Liver (tissue), 9 donors: ENCODE data around the gene SAV1. TPM values are rescaled to one million over a fixed set of nuclear protein-coding genes. Genes with fewer than 3 reads are reported as not detected.

ENCODE experiments used
- DNase-seq: peaks from one replicate; pipeline ENCODE4 v3.0.0-alpha.2; 2017; ENCODE audit warnings: low spot score
- H3K27ac ChIP-seq, 2 donors: one replicate each; pipeline ENCODE4 v1.7.0; 2013; ENCODE audit warnings: inconsistent platforms in 2 of 2, low read length in 2 of 2, control low read depth in 1 of 2, low read depth in 1 of 2, mild to moderate bottlenecking in 1 of 2
- H3K27me3 ChIP-seq, 4 donors: one replicate each; pipeline versions ENCODE4 v1.6.1 to v1.7.0; 2013; ENCODE audit warnings: low read length in 3 of 4, inconsistent platforms in 1 of 4, mild to moderate bottlenecking in 1 of 4, moderate library complexity in 1 of 4; ENCODE audit not compliant: control insufficient read depth in 4 of 4, insufficient read depth in 4 of 4
- H3K36me3 ChIP-seq, 4 donors: one replicate each; pipeline versions ENCODE4 v1.6.1 to v1.7.0; 2013; ENCODE audit warnings: low read length in 3 of 4, mild to moderate bottlenecking in 3 of 4, low read depth in 1 of 4, moderate library complexity in 1 of 4; ENCODE audit not compliant: control insufficient read depth in 4 of 4, insufficient read depth in 3 of 4
- H3K4me1 ChIP-seq, 4 donors: one replicate each; pipeline versions ENCODE4 v1.6.1 to v1.7.0; 2013; ENCODE audit warnings: low read length in 3 of 4, mild to moderate bottlenecking in 3 of 4, moderate library complexity in 1 of 4; ENCODE audit not compliant: control insufficient read depth in 4 of 4, insufficient read depth in 4 of 4
- H3K4me3 ChIP-seq, 3 donors: one replicate each; pipeline versions ENCODE4 v1.6.1 to v1.7.0; 2013; ENCODE audit warnings: low read length in 3 of 3, control low read depth in 1 of 3, low read depth in 1 of 3, mild to moderate bottlenecking in 1 of 3
- H3K9ac ChIP-seq, 2 donors: one replicate each; pipeline ENCODE4 v1.7.0; 2013; ENCODE audit warnings: low read length in 2 of 2, mild to moderate bottlenecking in 2 of 2, moderate library complexity in 2 of 2, control low read depth in 1 of 2, low read depth in 1 of 2
- H3K9me3 ChIP-seq, 4 donors: one replicate each; pipeline versions ENCODE4 v1.6.1 to v1.7.0; 2013; ENCODE audit warnings: low read length in 3 of 4; ENCODE audit not compliant: control insufficient read depth in 4 of 4
- ATF3 ChIP-seq: IDR thresholded peaks from 2 replicates; pipeline ENCODE4 v1.6.1; 2016; ENCODE audit warnings: antibody characterized with exemption
- CTCF ChIP-seq: fragments of 150-350 bp; IDR thresholded peaks from 2 replicates; pipeline ENCODE4 v1.5.1; 2017; ENCODE audit warnings: improper control_type of control experiment, low read depth, low read length; ENCODE audit not compliant: missing input control
- EGR1 ChIP-seq, 2 donors: IDR thresholded peaks; 2 replicates each; pipeline ENCODE4 v1.6.1; 2016 to 2018; ENCODE audit warnings: antibody characterized with exemption in 2 of 2, low read depth in 2 of 2
- FOXA1 ChIP-seq: IDR thresholded peaks from 2 replicates; pipeline ENCODE4 v1.6.1; 2016; ENCODE audit warnings: antibody characterized with exemption
- FOXA2 ChIP-seq: IDR thresholded peaks from 2 replicates; pipeline ENCODE4 v1.6.1; 2016; ENCODE audit warnings: antibody characterized with exemption
- GABPA ChIP-seq, 2 donors: IDR thresholded peaks in 1 of 2; conservative IDR thresholded peaks in 1 of 2; 2 replicates each; pipeline ENCODE4 v1.6.1; 2016; ENCODE audit warnings: antibody characterized with exemption in 2 of 2, mild to moderate bottlenecking in 1 of 2, moderate library complexity in 1 of 2
- HNF4A ChIP-seq, 2 donors: conservative IDR thresholded peaks; 2 replicates each; pipeline ENCODE4 v1.6.1; 2016; ENCODE audit warnings: antibody characterized with exemption in 2 of 2, mild to moderate bottlenecking in 2 of 2
- HNF4G ChIP-seq: IDR thresholded peaks from 2 replicates; pipeline ENCODE4 v1.6.1; 2016; ENCODE audit warnings: antibody characterized with exemption
- JUND ChIP-seq, 2 donors: IDR thresholded peaks; 2 replicates each; pipeline ENCODE4 v1.6.1; 2016; ENCODE audit warnings: antibody characterized with exemption in 2 of 2
- MAX ChIP-seq: IDR thresholded peaks from 2 replicates; pipeline ENCODE4 v1.6.1; 2016; ENCODE audit warnings: antibody characterized with exemption
- NR2F2 ChIP-seq: IDR thresholded peaks from 2 replicates; pipeline ENCODE4 v1.6.1; 2016; ENCODE audit warnings: antibody characterized with exemption
- RAD21 ChIP-seq, 2 donors: IDR thresholded peaks; 2 replicates each; pipeline ENCODE4 v1.6.1; 2016; ENCODE audit warnings: antibody characterized with exemption in 2 of 2, mild to moderate bottlenecking in 2 of 2
- REST ChIP-seq: IDR thresholded peaks from 2 replicates; pipeline ENCODE4 v1.6.1; 2016; ENCODE audit warnings: antibody characterized with exemption, mild to moderate bottlenecking
- RXRA ChIP-seq, 2 donors: IDR thresholded peaks; 2 replicates each; pipeline ENCODE4 v1.6.1; 2017 to 2018; ENCODE audit warnings: antibody characterized with exemption in 2 of 2, mild to moderate bottlenecking in 1 of 2
- SP1 ChIP-seq: IDR thresholded peaks from 2 replicates; pipeline ENCODE4 v1.6.1; 2018; ENCODE audit warnings: antibody characterized with exemption, mild to moderate bottlenecking
- TAF1 ChIP-seq: conservative IDR thresholded peaks from 2 replicates; pipeline ENCODE4 v1.6.1; 2016; ENCODE audit warnings: antibody characterized with exemption, mild to moderate bottlenecking
- YY1 ChIP-seq: IDR thresholded peaks from 2 replicates; pipeline ENCODE4 v1.6.1; 2016; ENCODE audit warnings: antibody characterized with exemption, mild to moderate bottlenecking
- ZBTB33 ChIP-seq: IDR thresholded peaks from 2 replicates; pipeline ENCODE4 v1.6.1; 2016; ENCODE audit warnings: antibody characterized with exemption
- WGBS: extraction: QIAGEN DNeasy Blood & Tissue Kit; methylation state at CpG from one replicate; pipeline ENCODE4 v1.1.7; 2013; 5-methylcytosine and 5-hydroxymethylcytosine counted together
- polyA plus RNA-seq, 2 donors: library from polyadenylated mRNA; stranded (reverse) in 1 of 2; unstranded in 1 of 2; fragments of 200-250 nt in 1 of 2; fragments of >200 nt in 1 of 2; fragmentation: Nextera tagmentation in 1 of 2; extraction: Ambion mirVana in 1 of 2; gene quantifications; one replicate each; pipeline versions ENCODE4 v1.2.1 to v1.2.3, GENCODE V29; 2013 to 2015
- total RNA-seq, 2 donors: library from RNA; depleted of rRNA; stranded (reverse); fragments of >200 nt; gene quantifications; one replicate each; pipeline ENCODE4 v1.2.3, GENCODE V29; 2014
- donor health status: healthy.
- donor health status: healthy.
- donor health status: healthy.
- donor health status: healthy.
- donor health status: healthy.

The SAV1 gene
- total RNA-seq = 10 to 100 TPM in 1 of 2 donors, 1 to 10 TPM in 1; 9.5 to 14.0 TPM
- polyA plus RNA-seq = 1 to 10 TPM; 4.9 to 6.3 TPM

GRCh38 chr14:50667996-50668825 is at the start of gene SAV1:
Gene SAV1 (minus strand): TSS chr14:50668306. CDS start chr14:50667967, 339 bp downstream.
- peak within 1 kb of the TSS; percentile 71 to 91 (median 90) for H3K4me3 ChIP-seq
- WGBS = under 1% methylated on average over 92 of the region's 92 CpGs
- H3K9me3 ChIP-seq = no peaks in the 10 kb centered on the region
- TF ChIP-seq ATF3 (no peak), RAD21 (IDR thresholded peaks at IDR 0.05) (peak in 1 of 2 donors; percentile 22), YY1 (peak; percentile 46), SP1 (peak; percentile 19)
- H3K27me3 ChIP-seq = no peaks in the 10 kb centered on the region
- H3K4me1 ChIP-seq = peaks cover 0 to 10% (median 5%) of the 10 kb centered on the region in 4 donors
- peaks cover 0 to 3% (median 0%) of the 10 kb centered on the region in 4 donors for H3K36me3 ChIP-seq
- H3K9ac ChIP-seq = peak within 1 kb of the TSS; percentile 91
- DNase-seq = peak; percentile 86
- peak within 1 kb of the TSS; percentile 78 to 89 for H3K27ac ChIP-seq

- no peaks in the 10 kb centered on the region for H3K9me3 ChIP-seq
- H3K27ac ChIP-seq = no peak overlapping the region
- no peaks in the 10 kb centered on the region for H3K36me3 ChIP-seq
- no peak overlapping the region for H3K4me3 ChIP-seq
- no peak for TF ChIP-seq SP1
- TF ChIP-seq EGR1 (IDR thresholded peaks at IDR 0.05; ENCODE audit: low read depth in 2 of 2) = no peak
- no peak for TF ChIP-seq RAD21 (IDR thresholded peaks at IDR 0.05)
- TF ChIP-seq MAX = no peak
- no peak for TF ChIP-seq REST
- no peak for TF ChIP-seq JUND (IDR thresholded peaks at IDR 0.05)
- TF ChIP-seq NR2F2 = no peak
- no peak for TF ChIP-seq FOXA1
- TF ChIP-seq TAF1 = no peak
- no peak for TF ChIP-seq FOXA2
- no peak for TF ChIP-seq RXRA (IDR thresholded peaks at IDR 0.05)
- no peak for TF ChIP-seq HNF4A (conservative IDR thresholded peaks at IDR 0.05)
- no peak for TF ChIP-seq GABPA (IDR thresholded peaks at IDR 0.05 in 1 of 2, conservative IDR thresholded peaks at IDR 0.05 in 1 of 2)
- no peak for TF ChIP-seq HNF4G
- TF ChIP-seq ZBTB33 = no peak
- TF ChIP-seq YY1 = no peak
- TF ChIP-seq CTCF = no peak
- TF ChIP-seq ATF3 = no peak
- H3K9ac ChIP-seq = no peak overlapping the region
- WGBS = 84% methylated on average over 7 of the region's 7 CpGs
- no peaks in the 10 kb centered on the region for H3K4me1 ChIP-seq
- H3K27me3 ChIP-seq = no peaks in the 10 kb centered on the region
- DNase-seq = no peak
Measured at GRCh38 chr14:50717811-50718210, 49.7 kb upstream of the SAV1 start.
